ENCODE data around the gene PCBP2.

- TF ChIP-seq EP300 (IDR thresholded peaks at IDR 0.05; ENCODE audit: borderline replicate concordance) (no peak), CEBPB (IDR thresholded peaks at IDR 0.05) (no peak), REST (IDR thresholded peaks at IDR 0.05; ENCODE audit: low read depth) (no peak), FOXM1 (IDR thresholded peaks at IDR 0.05; ENCODE audit: borderline replicate concordance, low read depth) (no peak), CREB1 (IDR thresholded peaks at IDR 0.05; ENCODE audit: low read depth) (no peak), MAX (IDR thresholded peaks at IDR 0.05) (no peak), TAF1 (IDR thresholded peaks at IDR 0.05; ENCODE audit: low read depth) (no peak), RAD21 (IDR thresholded peaks at IDR 0.05; ENCODE audit: low read depth) (no peak), TCF12 (IDR thresholded peaks at IDR 0.05; ENCODE audit: low read depth) (no peak), USF1 (IDR thresholded peaks at IDR 0.05) (no peak), EGR1 (IDR thresholded peaks at IDR 0.05) (no peak)
Measured at GRCh38 chr12:53504004-53504920, 52.4 kb downstream of the PCBP2 start.
